ENCODE results near the gene IBTK. TPM values are rescaled to one million over a fixed set of nuclear protein-coding genes. Genes with fewer than 3 reads are reported as not detected.

Gene IBTK
- total RNA-seq, 1 experiment from 2014 or later, result 25.9 TPM

DNA sequence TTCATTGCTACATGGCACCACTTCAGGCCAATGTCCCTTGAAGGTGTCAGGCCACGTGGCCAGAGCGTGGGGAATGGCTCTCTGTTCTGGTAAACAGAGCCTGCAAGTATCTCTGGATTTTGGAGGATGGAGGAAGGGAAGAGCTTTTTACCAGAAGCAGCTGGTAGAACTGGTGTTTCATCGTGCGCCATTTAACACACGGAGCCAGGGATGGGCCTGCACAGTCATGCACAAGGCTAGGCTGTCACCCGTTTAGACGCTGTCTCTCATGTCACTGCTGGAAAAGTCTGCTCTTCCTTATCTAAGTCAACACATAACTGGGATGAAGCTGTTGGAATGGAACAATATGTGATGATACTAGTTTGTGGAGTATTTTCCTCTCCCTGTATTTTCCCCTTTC lies 123.9 kb downstream of the IBTK start:
- POLR2A ChIA-PET (ENCODE audit: unreplicated experiment), result no interaction called here
- Histone ChIP-seq H3K4me1 (replicated peaks; ENCODE audit: insufficient read depth) (no peaks in the 10 kb centered on the region), H3F3A (ENCODE audit: insufficient read depth, low read depth) (no peaks in the 10 kb centered on the region), H3K79me2 (ENCODE audit: low read depth) (no peaks in the 10 kb centered on the region), H2AFZ (no peak overlapping the region), H4K20me1 (ENCODE audit: insufficient read depth) (no peaks in the 10 kb centered on the region), H3K36me3 (ENCODE audit: low read depth) (no peaks in the 10 kb centered on the region), H3K9me3 (ENCODE audit: insufficient read depth, low read depth) (no peaks in the 10 kb centered on the region), H3K4me2 (no peak overlapping the region), H3K27ac (no peak overlapping the region), H3K27me3 (ENCODE audit: insufficient read depth, low read depth) (no peaks in the 10 kb centered on the region), H3K9me2 (ENCODE audit: insufficient read depth) (no peaks in the 10 kb centered on the region), H3K4me3 (no peak overlapping the region)
- intact Hi-C loops (cut with micrococcal nuclease; ENCODE audit: unreplicated experiment), result no loop called here
- TF ChIP-seq CTCF (conservative IDR thresholded peaks at IDR 0.05) (no peak), EZH2 (IDR thresholded peaks at IDR 0.05; ENCODE audit: low read depth) (no peak)
- DNase-seq, result no peak
- BruUV-seq (replicated peaks), result no TSS peak
- CTCF ChIA-PET, result no interaction called here

Other genes starting within 250 kb of the IBTK start
- 42.5 and 44.6 TPM in 2 replicates for gene TPBG, start 116.1 kb upstream of the IBTK start, total RNA-seq (2021)